Mesenchymal stem cell (in vitro differentiated cells and primary cell): ENCODE data around the gene MUC5B.
"Not testable (repeated sequence)": the region's sequence is repeated elsewhere in the genome, so short reads cannot be mapped to it uniquely, and the experiment has no call there.

Experiments used
- DNase-seq: peaks from one replicate; pipeline ENCODE4 v3.0.0-alpha.2; 2013
- H2AFZ ChIP-seq: one replicate; pipeline ENCODE4 v1.6.1; 2013; ENCODE audit warnings: low read depth, mild to moderate bottlenecking, control low read depth, inconsistent platforms, low read length, moderate library complexity
- H2AK5ac ChIP-seq: 2 replicates; pipeline ENCODE4 v1.6.1; 2013; ENCODE audit warnings: low read length, moderate library complexity, mild to moderate bottlenecking, inconsistent platforms; ENCODE audit not compliant: severe bottlenecking
- H2BK120ac ChIP-seq: one replicate; pipeline ENCODE4 v1.6.1; 2013; ENCODE audit warnings: low read depth, mild to moderate bottlenecking, inconsistent platforms, low read length, moderate library complexity
- H2BK12ac ChIP-seq, 2 experiments: one replicate each; pipeline ENCODE4 v1.6.1; 2013; ENCODE audit warnings: inconsistent platforms in 2 of 2, low read length in 2 of 2, mild to moderate bottlenecking in 2 of 2, moderate library complexity in 2 of 2, control low read depth in 1 of 2
- H2BK15ac ChIP-seq: one replicate; pipeline ENCODE4 v1.6.1; 2013; ENCODE audit warnings: mild to moderate bottlenecking, low read depth, inconsistent platforms; ENCODE audit not compliant: poor library complexity, severe bottlenecking
- H2BK5ac ChIP-seq: 2 replicates; pipeline ENCODE4 v1.6.1; 2013; ENCODE audit warnings: low read depth, mild to moderate bottlenecking, low read length, control low read depth, inconsistent platforms; ENCODE audit not compliant: poor library complexity, severe bottlenecking
- H3K14ac ChIP-seq, 2 experiments: one replicate each; pipeline ENCODE4 v1.6.1; 2013; ENCODE audit warnings: inconsistent platforms in 2 of 2, low read length in 2 of 2, control low read depth in 1 of 2, mild to moderate bottlenecking in 1 of 2, moderate library complexity in 1 of 2
- H3K18ac ChIP-seq, 2 experiments: one replicate each; pipeline ENCODE4 v1.6.1; 2013; ENCODE audit warnings: inconsistent platforms in 2 of 2, low read length in 2 of 2, control low read depth in 1 of 2, low read depth in 1 of 2, mild to moderate bottlenecking in 1 of 2
- H3K23ac ChIP-seq, 2 experiments: one replicate each; pipeline ENCODE4 v1.6.1; 2013; ENCODE audit warnings: inconsistent platforms in 2 of 2, low read length in 2 of 2, mild to moderate bottlenecking in 2 of 2, moderate library complexity in 2 of 2, control low read depth in 1 of 2
- H3K27ac ChIP-seq: 2 replicates; pipeline ENCODE4 v1.5.1; 2013; ENCODE audit warnings: mild to moderate bottlenecking, moderate library complexity, low read length, control low read depth, inconsistent platforms; ENCODE audit not compliant: poor library complexity, severe bottlenecking
- H3K27me3 ChIP-seq, 2 experiments: 2 replicates each; pipeline versions ENCODE4 v1.6.1 to v1.7.0; 2013; ENCODE audit warnings: low read length in 2 of 2, mild to moderate bottlenecking in 2 of 2, moderate library complexity in 2 of 2, control low read depth in 1 of 2, inconsistent platforms in 1 of 2; ENCODE audit not compliant: control insufficient read depth in 1 of 2, insufficient read depth in 1 of 2
- H3K36me3 ChIP-seq, 2 experiments: 2 replicates each; pipeline versions ENCODE4 v1.6.1 to v1.7.0; 2013; ENCODE audit warnings: low read length in 2 of 2, control low read depth in 1 of 2, inconsistent platforms in 1 of 2, low read depth in 1 of 2, mild to moderate bottlenecking in 1 of 2; ENCODE audit not compliant: insufficient read depth in 2 of 2, control insufficient read depth in 1 of 2
- H3K4ac ChIP-seq, 2 experiments: one replicate each; pipeline ENCODE4 v1.6.1; 2013; ENCODE audit warnings: inconsistent platforms in 2 of 2, low read length in 2 of 2, mild to moderate bottlenecking in 2 of 2, moderate library complexity in 2 of 2, control low read depth in 1 of 2, low read depth in 1 of 2
- H3K4me1 ChIP-seq: 2 replicates; pipeline ENCODE4 v1.6.1; 2013; ENCODE audit warnings: low read depth, low read length, control low read depth; ENCODE audit not compliant: control insufficient read depth, insufficient read depth
- H3K4me2 ChIP-seq: 2 replicates; pipeline ENCODE4 v1.6.1; 2013; ENCODE audit warnings: low read length, mild to moderate bottlenecking, inconsistent platforms; ENCODE audit not compliant: poor library complexity, severe bottlenecking
- H3K4me3 ChIP-seq, 2 experiments: 2 replicates each; pipeline versions ENCODE4 v1.5.1 to v1.7.0; 2013; ENCODE audit warnings: low read length in 2 of 2, mild to moderate bottlenecking in 2 of 2, control low read depth in 1 of 2, low read depth in 1 of 2; ENCODE audit not compliant: insufficient read depth in 1 of 2
- H3K79me1 ChIP-seq: replicated peaks from 2 replicates; pipeline ENCODE4 v1.6.1; 2013; ENCODE audit warnings: mild to moderate bottlenecking, control low read depth, low read length, inconsistent platforms; ENCODE audit not compliant: poor library complexity, severe bottlenecking
- H3K9ac ChIP-seq: 2 replicates; pipeline ENCODE4 v1.7.0; 2013; ENCODE audit warnings: mild to moderate bottlenecking, low read length, moderate library complexity
- H3K9me3 ChIP-seq: 2 replicates; pipeline ENCODE4 v1.7.0; 2013; ENCODE audit warnings: mild to moderate bottlenecking, low read length; ENCODE audit not compliant: control insufficient read depth
- H4K8ac ChIP-seq: one replicate; pipeline ENCODE4 v1.6.1; 2013; ENCODE audit warnings: inconsistent platforms, mild to moderate bottlenecking, low read length, moderate library complexity
- H4K91ac ChIP-seq: one replicate; pipeline ENCODE4 v1.6.1; 2013; ENCODE audit warnings: mild to moderate bottlenecking, low read length, inconsistent platforms
- WGBS: methylation state at CpG from one replicate; pipeline ENCODE4 v1.1.7; 2013; ENCODE audit warnings: mixed read lengths; 5-methylcytosine and 5-hydroxymethylcytosine counted together

Gene MUC5B

GRCh38 chr11:1247026-1247425 is 24.2 kb downstream of the MUC5B start:
- H2AFZ ChIP-seq, H2BK5ac ChIP-seq, H2BK12ac ChIP-seq, H2BK120ac ChIP-seq, H3K4me2 ChIP-seq, H3K36me3 ChIP-seq, H3K4ac ChIP-seq, H3K27me3 ChIP-seq, H3K27ac ChIP-seq, H3K4me3 ChIP-seq, DNase-seq, H3K9me3 ChIP-seq, H3K79me1 ChIP-seq, H2AK5ac ChIP-seq, H4K91ac ChIP-seq, H3K18ac ChIP-seq, H3K4me1 ChIP-seq, H4K8ac ChIP-seq, H3K9ac ChIP-seq, H3K23ac ChIP-seq, H3K14ac ChIP-seq, H2BK15ac ChIP-seq: not testable (repeated sequence)
- 95% methylated on average over 10 of the region's 14 CpGs for WGBS

GRCh38 chr11:1248951-1249350 is 26.1 kb downstream of the MUC5B start:
- not testable (repeated sequence) for H2BK5ac ChIP-seq, H4K91ac ChIP-seq, H3K4ac ChIP-seq, H3K9ac ChIP-seq, H3K27ac ChIP-seq, H3K4me2 ChIP-seq, H3K4me1 ChIP-seq, H3K18ac ChIP-seq, H3K36me3 ChIP-seq, H2BK12ac ChIP-seq, H3K9me3 ChIP-seq, H3K79me1 ChIP-seq, H2BK15ac ChIP-seq, H2AFZ ChIP-seq, H3K23ac ChIP-seq, H3K4me3 ChIP-seq, H2AK5ac ChIP-seq, H3K14ac ChIP-seq, H4K8ac ChIP-seq, H3K27me3 ChIP-seq, H2BK120ac ChIP-seq, DNase-seq
- no CpG with 5 or more reads among the region's 18 CpGs for WGBS

DNA sequence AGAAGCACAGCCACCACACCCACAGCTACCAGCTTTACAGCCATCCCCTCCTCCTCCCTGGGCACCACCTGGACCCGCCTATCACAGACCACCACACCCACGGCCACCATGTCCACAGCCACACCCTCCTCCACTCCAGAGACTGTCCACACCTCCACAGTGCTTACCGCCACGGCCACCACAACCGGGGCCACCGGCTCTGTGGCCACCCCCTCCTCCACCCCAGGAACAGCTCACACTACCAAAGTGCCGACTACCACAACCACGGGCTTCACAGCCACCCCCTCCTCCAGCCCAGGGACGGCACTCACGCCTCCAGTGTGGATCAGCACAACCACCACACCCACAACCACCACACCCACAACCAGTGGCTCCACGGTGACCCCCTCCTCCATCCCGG is 27.5 kb downstream of the MUC5B start:
- not testable (repeated sequence) for H3K9ac ChIP-seq, H2AFZ ChIP-seq, H3K18ac ChIP-seq, H3K4me1 ChIP-seq, H2AK5ac ChIP-seq, H3K79me1 ChIP-seq, H3K4me3 ChIP-seq, H3K14ac ChIP-seq, H3K36me3 ChIP-seq, H3K4ac ChIP-seq, H2BK5ac ChIP-seq, H2BK15ac ChIP-seq, DNase-seq, H3K23ac ChIP-seq, H2BK120ac ChIP-seq, H4K8ac ChIP-seq, H4K91ac ChIP-seq, H3K4me2 ChIP-seq, H2BK12ac ChIP-seq, H3K9me3 ChIP-seq, H3K27me3 ChIP-seq, H3K27ac ChIP-seq
- 88% methylated on average over 4 of the region's 12 CpGs for WGBS

DNA sequence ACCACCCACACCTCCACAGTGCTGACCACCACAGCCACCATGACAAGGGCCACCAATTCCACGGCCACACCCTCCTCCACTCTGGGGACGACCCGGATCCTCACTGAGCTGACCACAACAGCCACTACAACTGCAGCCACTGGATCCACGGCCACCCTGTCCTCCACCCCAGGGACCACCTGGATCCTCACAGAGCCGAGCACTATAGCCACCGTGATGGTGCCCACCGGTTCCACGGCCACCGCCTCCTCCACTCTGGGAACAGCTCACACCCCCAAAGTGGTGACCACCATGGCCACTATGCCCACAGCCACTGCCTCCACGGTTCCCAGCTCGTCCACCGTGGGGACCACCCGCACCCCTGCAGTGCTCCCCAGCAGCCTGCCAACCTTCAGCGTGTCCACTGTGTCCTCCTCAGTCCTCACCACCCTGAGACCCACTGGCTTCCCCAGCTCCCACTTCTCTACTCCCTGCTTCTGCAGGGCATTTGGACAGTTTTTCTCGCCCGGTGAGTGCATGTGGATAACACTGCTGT is 28.4 kb downstream of the MUC5B start:
- Histone ChIP-seq H2BK120ac (no peak overlapping the region), H3K27ac (no peak overlapping the region), H3K9me3 (no peaks in the 10 kb centered on the region), H4K8ac (no peak overlapping the region), H3K18ac (no peak overlapping the region), H2BK5ac (no peak overlapping the region), H3K79me1 (no peaks in the 10 kb centered on the region), H2BK12ac (no peak overlapping the region), H3K36me3 (no peaks in the 10 kb centered on the region), H2AFZ (no peak overlapping the region), H3K27me3 (peaks cover 0 to 3% of the 10 kb centered on the region in 2 experiments), H3K4me2 (no peak overlapping the region), H2AK5ac (no peak overlapping the region), H3K4ac (no peak overlapping the region), H3K4me3 (no peak overlapping the region), H3K4me1 (peaks cover 1% of the 10 kb centered on the region), H3K23ac (no peak overlapping the region), H3K9ac (no peak overlapping the region), H2BK15ac (no peak overlapping the region), H3K14ac (no peak overlapping the region), H4K91ac (peak overlapping the region; percentile 7)
- WGBS, result 95% methylated on average over 16 of the region's 16 CpGs
- no peak for DNase-seq
